Measurements from ENCODE around the gene BSG.

Gene BSG

DNA sequence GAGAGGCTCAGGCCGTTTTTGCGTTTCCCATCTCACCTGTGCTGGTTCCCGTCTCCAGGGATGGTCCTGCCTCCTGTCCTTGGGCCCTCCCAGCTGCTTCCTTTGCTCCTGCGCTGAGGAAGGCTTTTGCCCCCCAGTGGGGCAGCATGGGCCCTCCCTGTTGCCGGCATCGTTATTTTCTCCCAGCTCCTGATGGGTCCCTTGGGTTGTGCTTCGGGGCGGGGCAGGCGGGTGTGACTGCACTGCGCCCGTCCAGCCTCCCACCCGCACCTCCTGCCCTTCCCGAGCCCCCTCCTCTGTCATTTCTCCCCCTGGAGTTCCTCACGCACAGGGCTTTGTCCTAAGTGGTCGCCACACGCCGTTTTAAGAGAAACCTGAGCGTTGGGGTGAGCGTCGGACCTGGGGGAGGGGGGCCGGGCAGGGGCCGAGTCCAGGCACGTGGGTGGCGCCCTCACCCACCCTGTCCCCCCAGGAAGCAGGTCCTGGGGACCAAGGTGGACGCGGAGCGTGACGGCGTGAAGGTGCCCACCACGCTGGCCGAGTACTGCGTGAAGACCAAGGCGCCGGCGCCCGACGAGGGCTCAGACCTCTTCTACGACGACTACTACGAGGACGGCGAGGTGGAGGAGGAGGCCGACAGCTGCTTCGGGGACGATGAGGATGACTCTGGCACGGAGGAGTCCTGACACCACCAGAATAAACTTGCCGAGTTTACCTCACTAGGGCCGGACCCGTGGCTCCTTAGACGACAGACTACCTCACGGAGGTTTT, 31.3 kb upstream of the BSG start:
- no peak for DNase-seq

DNA sequence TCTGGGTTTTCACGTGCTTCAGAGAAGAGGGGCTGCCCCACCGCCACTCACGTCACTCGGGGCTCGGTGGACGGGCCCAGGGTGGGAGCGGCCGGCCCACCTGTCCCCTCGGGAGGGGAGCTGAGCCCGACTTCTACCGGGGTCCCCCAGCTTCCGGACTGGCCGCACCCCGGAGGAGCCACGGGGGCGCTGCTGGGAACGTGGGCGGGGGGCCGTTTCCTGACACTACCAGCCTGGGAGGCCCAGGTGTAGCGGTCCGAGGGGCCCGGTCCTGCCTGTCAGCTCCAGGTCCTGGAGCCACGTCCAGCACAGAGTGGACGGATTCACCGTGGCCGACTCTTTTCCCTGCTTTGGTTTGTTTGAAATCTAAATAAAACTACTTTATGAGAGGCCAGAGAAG, 30.7 kb upstream of the BSG start:
- DNase-seq, result no peak

DNA sequence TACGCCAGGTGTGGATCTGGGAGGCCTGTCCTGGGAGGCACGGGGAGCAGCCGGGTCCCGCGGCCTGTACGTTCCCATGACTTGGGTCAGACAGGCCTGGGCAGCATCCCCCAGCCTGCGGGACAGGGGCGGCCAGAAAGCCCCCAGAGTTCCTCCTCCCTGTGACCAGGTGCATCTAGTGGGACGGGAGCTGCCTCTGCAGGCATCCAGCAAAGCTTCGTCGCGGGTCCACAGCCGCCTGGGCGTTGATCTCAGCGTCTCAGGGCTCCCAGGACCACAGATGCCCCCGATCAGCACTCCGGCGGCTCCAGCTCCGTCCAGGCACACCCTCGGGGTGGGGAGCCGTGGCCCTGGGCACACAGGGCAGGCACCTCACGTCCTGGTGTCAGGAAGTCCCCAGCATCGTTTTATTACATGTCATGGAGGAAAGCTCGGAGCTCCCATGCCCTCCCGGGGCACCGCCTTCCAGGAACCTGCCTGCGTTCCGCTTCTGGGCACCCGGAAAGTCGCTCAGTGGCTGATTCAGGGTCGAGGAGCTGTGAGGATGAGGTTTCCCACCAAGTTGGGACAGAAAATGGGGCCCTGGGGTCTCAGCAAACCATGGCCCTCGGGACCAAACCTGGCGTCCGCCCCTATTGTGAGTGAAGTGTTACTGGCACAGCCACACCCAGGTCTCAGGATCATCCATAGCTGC, 30.1 kb upstream of the BSG start:
- DNase-seq, result no peak

DNA sequence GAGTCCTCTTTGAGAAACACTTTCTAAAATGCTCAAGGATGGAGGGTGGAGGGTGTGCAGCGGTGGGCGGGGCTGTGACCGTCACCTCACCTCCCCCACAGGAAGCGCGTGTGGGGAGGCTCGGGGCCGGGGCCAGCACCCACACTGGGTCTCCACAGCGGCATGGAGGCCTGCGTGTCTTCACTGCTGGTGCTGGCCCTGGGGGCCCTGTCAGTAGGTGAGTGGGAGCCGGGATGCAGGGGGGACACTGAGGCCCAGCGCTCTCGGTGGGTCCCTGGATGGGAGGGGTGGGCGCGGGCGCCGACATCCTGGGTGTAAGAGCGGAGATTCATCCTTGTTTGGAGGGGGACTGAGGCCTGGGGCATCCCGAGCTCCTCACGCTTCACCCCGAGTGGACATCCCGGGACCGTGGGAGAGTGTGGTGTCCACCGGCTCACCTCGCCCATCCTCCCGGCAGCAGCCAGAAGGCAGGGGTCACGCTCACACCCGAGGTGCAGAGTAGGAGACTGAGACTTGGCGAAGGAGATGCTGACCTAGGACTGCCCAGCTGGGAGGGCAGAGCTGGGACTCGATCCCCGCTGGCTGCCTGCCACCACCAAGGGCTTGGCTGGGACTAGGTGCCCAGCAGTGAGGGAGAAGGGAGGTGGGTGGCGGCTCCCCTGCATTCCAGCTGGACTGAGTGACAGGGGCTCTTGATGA, 28.3 kb upstream of the BSG start, which contains the start of gene GZMM:
TSS of gene GZMM (plus strand) at position 144 of the 699 bp plus-strand sequence. CDS start at position 163, 19 bp downstream.
- no peak for DNase-seq

DNA sequence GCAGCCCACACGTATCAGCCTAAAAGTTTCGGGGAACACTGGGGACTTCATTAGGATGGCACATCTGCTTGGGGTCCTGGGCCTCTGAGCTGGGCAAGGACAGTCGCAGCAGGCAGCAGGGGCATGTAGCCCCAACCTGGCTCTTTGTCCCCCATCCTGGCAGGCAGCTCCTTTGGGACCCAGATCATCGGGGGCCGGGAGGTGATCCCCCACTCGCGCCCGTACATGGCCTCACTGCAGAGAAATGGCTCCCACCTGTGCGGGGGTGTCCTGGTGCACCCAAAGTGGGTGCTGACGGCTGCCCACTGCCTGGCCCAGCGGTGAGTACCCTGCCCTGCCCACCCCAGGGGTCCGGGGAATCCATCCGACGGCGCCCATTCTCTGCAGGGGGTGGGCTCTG, 25.3 kb upstream of the BSG start:
- no peak for DNase-seq

DNA sequence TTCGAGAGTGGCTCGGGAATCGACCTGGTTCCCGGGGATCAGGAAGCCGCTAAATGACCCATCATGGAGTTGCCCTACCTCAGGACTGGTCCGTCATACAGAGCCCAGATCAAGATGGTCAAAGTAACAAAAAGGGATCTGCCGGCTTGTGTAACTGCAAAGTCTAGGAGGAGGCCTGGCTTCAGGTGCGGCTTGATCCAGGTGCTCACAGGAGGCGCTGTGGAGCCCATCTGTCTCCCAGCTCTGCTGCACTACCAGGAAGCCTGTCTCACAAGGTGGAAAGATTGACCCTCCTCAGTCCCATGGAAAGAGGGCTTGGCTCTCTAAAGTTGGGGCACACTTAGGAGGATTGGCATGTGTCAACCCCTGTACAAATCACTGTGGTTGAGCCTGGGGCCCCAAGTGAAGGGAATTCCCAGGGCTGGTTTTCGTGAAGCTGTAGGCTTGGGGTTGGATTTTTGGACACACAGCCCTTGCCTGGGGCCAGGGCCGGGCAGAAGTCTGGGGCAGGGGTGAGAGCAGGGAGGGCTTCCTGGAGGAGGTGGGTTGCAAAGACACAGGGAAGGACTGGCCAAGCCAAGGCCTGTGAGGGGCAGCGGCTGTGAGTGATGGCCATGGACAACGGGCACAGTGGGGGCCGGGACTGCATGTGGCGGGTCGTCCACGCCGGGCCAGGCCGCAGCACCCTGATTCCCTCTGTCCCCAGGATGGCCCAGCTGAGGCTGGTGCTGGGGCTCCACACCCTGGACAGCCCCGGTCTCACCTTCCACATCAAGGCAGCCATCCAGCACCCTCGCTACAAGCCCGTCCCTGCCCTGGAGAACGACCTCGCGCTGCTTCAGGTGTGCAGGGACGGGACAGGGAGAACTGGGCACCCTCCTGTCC, 24.3 kb upstream of the BSG start:
- no peak for DNase-seq

DNA sequence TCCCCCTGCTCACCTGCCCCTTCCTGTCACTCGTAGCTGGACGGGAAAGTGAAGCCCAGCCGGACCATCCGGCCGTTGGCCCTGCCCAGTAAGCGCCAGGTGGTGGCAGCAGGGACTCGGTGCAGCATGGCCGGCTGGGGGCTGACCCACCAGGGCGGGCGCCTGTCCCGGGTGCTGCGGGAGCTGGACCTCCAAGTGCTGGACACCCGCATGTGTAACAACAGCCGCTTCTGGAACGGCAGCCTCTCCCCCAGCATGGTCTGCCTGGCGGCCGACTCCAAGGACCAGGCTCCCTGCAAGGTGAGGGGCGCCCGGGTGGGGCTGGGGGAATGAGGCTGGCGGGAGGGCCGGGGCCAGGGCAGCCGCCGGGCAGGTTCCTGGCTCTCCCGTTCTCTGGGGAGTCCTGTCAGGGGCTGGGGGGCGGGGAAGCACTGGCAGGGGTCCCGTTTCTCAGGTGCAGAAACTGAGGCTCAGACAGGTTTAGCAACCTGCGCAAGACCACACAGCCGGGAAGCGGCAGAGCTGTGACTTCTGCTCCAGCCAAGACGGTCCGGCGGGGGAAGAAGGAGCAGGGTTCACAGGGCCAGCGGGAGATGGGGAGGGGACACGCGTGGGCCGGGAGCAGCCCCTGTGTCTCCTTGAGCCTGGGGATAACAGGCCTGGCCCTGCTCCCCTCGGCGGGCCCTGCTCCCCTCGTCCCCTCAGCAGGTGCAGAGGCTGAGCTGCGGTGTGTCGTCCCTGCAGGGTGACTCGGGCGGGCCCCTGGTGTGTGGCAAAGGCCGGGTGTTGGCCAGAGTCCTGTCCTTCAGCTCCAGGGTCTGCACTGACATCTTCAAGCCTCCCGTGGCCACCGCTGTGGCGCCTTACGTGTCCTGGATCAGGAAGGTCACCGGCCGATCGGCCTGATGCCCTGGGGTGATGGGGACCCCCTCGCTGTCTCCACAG, 23.2 kb upstream of the BSG start:
- DNase-seq, result no peak

DNA sequence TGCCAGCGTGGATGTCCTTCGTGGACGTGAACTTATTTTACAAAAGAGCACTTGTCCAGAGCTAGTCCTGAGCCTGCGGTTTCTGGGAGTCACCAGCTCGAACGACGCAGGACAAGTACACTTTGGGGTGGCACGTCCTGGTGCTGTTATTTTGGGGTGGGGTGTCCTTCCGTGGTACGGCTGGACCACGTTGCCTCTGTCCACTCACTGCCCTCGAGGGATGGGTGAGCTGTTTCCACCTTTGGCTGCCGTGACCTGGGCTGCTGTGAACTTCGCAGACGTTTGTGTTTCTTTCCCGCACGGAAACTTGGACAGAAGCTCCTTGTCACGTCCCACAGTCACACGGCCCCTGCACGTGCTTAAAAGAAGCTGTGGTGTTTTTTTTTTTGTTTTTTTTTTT, 17.6 kb upstream of the BSG start:
- no peak for DNase-seq

DNA sequence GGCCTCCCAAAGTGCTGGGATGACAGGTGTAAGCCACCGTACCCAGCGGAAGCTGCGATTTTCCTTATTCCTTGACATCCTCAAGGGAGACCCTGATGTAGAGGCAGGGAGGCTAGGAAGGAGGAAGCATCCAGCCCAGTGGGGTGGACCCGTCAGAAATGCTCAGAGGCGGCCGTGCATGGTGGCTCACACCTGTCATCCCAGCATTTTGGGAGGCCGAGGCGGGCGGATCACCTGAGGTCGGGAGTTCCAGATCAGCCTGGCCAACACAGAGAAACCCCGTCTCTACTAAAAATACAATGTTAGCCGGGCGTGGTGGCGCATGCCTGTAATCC, 17.0 kb upstream of the BSG start:
- DNase-seq, result no peak

DNA sequence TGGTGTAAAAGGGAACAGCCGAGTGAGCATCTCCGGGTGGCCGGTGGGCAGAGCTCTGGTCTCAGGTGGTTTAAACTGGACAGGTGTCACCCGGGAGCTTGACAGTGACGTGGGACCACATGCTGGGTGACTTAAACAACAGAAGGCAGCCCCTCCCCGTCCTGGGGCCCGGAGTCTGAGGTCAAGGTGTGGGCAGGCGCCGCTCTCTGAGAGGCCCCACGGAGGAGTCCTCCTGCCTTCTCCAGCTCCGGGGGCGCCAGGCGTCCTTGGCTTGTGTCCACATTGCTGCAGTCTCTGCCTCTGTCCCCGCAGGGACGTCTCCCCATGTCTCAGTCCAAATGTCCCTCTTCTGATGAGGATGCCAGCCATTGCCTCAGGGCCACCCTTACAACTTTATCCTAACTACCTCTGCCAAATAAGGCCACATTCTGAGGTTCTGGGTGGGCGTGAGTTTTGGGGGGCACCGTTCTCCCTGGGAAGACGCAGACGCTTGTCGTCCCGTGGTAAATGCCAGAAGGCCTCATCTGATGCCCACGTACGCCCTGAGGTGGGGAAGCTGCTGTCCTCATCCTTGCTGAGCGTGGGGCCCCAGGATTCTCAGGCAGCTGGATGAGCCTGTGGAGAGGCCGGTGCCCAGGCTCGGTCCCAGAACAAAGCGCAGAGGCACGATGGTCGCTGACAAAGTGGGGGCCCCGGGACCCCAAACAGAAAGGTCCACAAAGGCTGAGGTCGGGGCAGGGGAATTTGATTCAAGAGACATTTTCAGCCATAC, 15.6 kb upstream of the BSG start:
- no peak for DNase-seq

DNA sequence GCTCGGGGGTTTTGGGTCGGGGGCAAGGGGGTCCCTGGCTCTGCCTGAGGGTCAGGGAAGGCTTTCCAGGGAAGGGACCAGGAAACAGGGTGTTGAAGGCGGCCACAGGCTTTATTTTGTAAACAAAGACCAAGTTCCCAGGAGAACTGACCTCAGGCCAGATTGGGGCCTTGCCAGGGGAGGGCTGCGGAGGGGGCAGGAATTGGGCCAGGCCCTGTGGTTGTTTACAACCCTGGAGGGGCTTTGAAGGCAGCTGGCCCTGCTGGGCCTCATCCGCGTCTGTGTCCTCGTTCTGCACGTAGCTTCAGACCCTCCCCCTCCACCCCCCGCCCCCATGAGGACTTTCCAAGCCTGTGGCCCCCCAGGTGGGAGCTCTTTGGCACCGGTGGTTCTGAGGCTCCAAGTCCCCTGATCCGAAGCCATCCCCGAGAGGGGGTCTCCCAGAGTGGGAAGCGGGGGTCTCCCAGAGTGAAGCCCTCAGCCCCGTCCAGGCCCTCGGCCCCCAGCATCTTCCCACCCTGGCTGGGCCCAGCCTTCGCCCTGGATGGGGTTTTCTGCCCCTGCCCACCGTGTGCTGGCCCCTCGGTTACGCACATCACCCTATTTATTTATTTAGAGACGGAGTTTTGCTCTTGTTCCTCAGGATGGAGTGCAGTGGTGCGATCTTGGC, 13.5 kb upstream of the BSG start:
- no peak for DNase-seq

DNA sequence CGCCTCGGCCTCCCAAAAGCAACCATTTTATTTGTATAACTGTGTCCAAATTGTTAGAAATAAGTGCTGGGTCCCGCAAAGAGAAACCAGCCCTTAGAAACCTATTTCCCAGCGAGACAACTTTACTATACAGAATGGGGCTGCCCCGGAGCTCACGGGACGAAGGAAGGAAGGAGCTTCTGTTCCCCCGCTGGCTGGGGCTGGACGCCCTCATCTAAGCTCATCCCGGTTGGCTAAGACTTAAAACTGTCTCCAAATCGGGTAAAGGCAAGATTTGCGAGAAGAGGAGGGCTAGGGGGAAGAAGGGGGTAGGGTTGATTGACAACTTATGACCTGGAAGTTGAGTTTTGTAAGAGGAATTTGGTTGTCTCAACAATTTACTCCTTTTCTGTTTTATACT, 12.3 kb upstream of the BSG start:
- DNase-seq, result no peak

DNA sequence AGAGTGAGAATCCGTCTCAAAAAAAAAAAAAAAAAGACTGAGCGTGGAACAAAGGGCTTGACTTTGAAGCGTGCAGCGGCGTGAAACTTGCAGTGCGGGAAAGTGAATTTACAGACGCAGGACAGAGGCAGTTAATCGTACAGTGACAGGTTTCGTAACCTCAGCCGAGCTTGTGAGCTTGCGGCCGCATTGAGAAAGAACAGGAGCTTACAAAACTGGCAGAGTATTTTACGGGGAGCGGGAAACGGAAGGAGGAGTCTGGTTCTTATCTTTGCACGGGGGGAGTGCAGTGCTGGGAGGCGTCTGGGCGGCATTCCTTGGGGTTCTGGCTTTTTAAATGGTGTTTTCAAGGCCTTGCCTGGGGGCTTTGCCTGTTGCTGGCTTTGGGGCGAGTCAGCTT, 6.0 kb upstream of the BSG start:
- DNase-seq, result no peak

DNA sequence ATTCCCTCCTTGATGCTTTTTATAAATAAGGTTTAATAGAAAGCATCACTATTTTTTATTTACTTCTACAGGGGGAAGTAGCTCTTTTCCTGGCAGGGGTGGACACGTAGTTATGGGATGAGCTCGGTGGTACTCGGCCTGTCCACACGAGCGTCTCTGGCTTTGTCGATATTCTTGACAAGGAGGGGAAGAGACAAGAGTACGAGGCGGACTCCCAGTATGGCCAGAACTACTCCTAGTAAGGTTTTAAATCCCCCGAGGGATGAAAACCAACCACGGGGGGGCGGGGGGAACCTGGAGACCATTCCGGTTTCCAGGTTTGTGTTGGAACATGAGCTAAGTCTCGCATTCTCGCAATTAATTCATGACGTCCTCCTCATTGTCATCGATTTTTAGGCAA, 5.6 kb upstream of the BSG start:
- no peak for DNase-seq

DNA sequence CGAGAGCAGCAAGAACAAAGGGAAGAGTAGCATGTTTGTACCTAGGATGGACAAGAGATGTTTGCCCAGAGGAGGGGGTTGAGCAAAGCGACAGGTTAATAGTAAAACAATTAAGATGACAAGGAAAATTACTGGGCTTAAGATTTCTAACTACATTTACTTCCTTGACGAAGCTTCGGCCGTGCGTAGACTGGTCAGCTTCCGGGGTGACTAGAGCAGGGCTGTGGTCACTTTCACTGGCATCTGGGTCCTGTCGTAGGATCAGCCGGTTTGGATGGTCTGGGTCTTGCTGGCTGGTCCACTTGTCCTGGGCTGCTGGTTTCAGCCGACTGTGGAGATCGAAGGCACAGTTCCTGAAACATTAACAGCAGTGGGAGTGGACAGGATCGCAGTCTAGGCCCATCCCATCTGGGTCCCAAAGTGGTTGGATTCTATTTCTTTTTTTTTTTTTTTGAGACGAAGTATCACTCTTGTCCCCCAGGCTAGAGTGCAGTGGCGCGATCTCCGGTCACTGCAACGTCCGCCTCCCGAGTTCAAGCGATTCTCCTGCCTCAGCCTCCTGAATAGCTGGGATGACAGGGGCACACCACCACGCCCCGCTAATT, 5.0 kb upstream of the BSG start:
- no peak for DNase-seq

DNA sequence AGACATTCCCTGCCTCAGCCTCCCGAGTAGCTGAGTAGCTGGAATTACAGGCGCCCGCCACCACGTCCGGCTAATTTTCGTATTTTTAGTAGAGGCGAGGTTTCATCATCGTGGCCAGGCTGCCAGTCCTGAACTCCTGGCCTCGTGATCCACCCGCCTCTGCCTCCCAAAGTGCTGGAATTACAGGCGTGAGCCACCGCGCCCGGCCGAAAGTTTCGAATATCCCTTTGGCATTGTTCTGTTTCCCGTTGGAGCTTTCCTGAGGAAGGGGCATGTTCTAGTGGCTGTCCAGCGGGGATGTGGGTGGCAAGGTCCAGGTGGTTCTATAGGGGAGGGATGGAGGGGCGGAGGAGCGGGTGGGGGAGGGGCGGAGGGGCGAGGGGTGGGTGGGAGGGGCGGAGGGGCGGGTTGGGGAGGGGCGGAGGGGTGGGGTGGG, 2.1 kb upstream of the BSG start:
- DNase-seq, result no peak

DNA sequence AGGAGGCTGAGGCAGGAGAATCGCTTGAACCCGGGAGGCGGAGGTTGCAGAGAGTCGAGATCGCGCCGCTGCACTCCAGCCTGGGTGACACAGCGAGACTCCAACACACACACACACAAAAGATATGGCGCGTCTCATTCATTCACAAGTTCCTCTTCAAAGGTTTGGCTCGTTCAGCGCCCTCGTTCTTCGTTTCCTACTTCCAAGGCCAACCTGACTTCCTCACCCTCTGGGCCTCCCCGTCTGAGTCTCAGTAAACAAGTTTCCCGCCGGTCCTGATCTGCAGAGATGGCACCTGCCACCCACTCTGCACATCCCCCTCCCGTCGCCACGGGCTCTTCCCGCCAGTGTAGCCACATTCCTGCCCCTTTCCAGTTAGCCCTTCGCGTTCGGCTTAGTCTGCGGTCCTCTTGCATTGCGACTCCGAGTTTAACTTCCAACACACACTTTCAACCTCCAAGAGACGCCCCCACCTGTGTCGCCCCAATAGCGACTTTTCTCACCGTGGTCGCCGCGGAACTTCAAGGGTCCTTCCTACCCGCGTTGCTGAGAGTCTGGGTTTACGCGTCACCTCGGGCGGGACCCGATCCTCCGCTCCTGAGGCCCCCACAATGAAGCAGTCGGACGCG, 1.3 kb upstream of the BSG start:
- DNase-seq, result no peak

DNA sequence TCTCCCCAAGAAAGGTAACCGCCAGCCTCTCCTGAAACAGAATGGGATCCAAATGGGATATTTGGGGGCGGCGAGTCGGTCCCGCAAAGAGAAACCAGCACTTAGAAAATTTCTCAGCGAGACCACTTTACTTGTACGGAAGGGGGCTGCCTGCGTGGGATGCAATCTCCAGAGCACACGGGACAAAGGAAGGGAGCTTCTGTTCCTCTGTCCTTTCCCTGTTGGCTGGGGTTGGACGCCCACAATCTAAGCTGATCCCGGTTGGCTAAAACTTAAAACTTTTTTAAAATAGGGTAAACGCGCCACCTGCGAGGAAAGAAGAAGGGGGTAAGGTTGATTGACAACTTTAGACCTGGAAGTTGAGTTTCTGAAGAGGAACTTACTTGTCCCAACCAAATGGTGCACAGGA, 826 bp upstream of the BSG start:
- DNase-seq, result no peak

Measured in fibroblast of skin of back (primary cell).